HCT116 (cell line): ENCODE results near the gene IL17RA. TPM values are rescaled to one million over a fixed set of nuclear protein-coding genes. Genes with fewer than 3 reads are reported as not detected.
A peak's percentile ranks its signal among the peaks of the same experiment; 100 is the strongest.

Experiments
- ATAC-seq: fragments of 200-7000 bp; cut with Tn5 transposase; 2 replicates; pipeline ENCODE4 v1.9.1; 2020; ENCODE audit warnings: mild to moderate bottlenecking, moderate library complexity
- BruUV-seq: library from RNA; stranded (reverse); fragments of 400-500 nt; replicated peaks from 2 replicates; lab custom pipeline; 2021; lab: Mats Ljungman, UMichigan
- CTCF ChIA-PET: fragments of 300-600 bp; sonication (Branson Sonifier 250); formaldehyde crosslinking; loops from one replicate; lab custom pipeline; 2021; ENCODE audit warnings: antibody characterized with exemption; lab: Charles Lee
- POLR2A ChIA-PET: fragments of 300-600, 350-600 bp; sonication (Branson Sonifier 250); formaldehyde crosslinking; loops from one replicate; lab custom pipeline; 2021; ENCODE audit warnings: antibody characterized with exemption; lab: Charles Lee
- RAD21 ChIA-PET, 2 experiments: fragments of 300-600 bp; sonication (Branson Sonifier 250); formaldehyde crosslinking; loops; one replicate each; lab custom pipeline; 2023; ENCODE audit warnings: low total read pairs in 2 of 2; ENCODE audit not compliant: uncharacterized antibody in 2 of 2, unreplicated experiment in 2 of 2, low non-redundant PET in 1 of 2; lab: Charles Lee
- DNase-seq: peaks from one replicate; pipeline ENCODE4 v3.0.0-alpha.2; 2010; ENCODE audit warnings: low read depth, low spot score
- H2AFZ ChIP-seq: fragments of 200-600 bp; shearing (Covaris generic), sonication (generic); 2 replicates; pipeline ENCODE4 v1.6.1; 2017; ENCODE audit warnings: low read depth, mixed run types, mixed read lengths, antibody characterized with exemption, low read length; ENCODE audit not compliant: poor library complexity, severe bottlenecking
- H3K27ac ChIP-seq: 2 replicates; pipeline ENCODE4 v1.5.1; 2012; ENCODE audit warnings: low read depth, low read length
- H3K27me3 ChIP-seq: fragments of 200-600 bp; sonication (generic); 2 replicates; pipeline ENCODE4 v1.6.1; 2016; ENCODE audit warnings: mixed run types, low read length, mixed read lengths; ENCODE audit not compliant: insufficient read depth
- H3K36me3 ChIP-seq, 2 experiments: fragments of 200-500 bp in 1 of 2; fragments of 200-600 bp in 1 of 2; sonication (Bioruptor generic) in 1 of 2; sonication (generic) in 1 of 2; 2 replicates each; pipeline versions ENCODE4 v1.5.1 to v1.6.1; 2014 to 2016; ENCODE audit warnings: low read length in 2 of 2, inconsistent platforms in 1 of 2, mixed read lengths in 1 of 2, mixed run types in 1 of 2; ENCODE audit not compliant: insufficient read depth in 2 of 2, control insufficient read depth in 1 of 2
- H3K4me1 ChIP-seq, 2 experiments: fragments of 200-600 bp in 1 of 2; sonication (generic) in 1 of 2; 2 replicates each; pipeline versions ENCODE4 v1.5.1 to v1.6.1; 2012 to 2017; ENCODE audit warnings: low read length in 2 of 2, inconsistent platforms in 1 of 2, mild to moderate bottlenecking in 1 of 2, mixed read lengths in 1 of 2, mixed run types in 1 of 2, moderate library complexity in 1 of 2; ENCODE audit not compliant: insufficient read depth in 2 of 2, control insufficient read depth in 1 of 2
- H3K4me2 ChIP-seq: fragments of 200-600 bp; sonication (generic); 2 replicates; pipeline ENCODE4 v1.6.1; 2017; ENCODE audit warnings: mixed run types, low read length, mixed read lengths
- H3K4me3 ChIP-seq, 2 experiments: fragments of 200-600 bp in 1 of 2; sonication (generic) in 1 of 2; replicated peaks in 1 of 2; 2 replicates each; pipeline ENCODE4 v1.5.1; 2011 to 2016; ENCODE audit warnings: low read length in 2 of 2, control low read depth in 1 of 2, low read depth in 1 of 2, mild to moderate bottlenecking in 1 of 2, mixed read lengths in 1 of 2, mixed run types in 1 of 2
- H3K79me2 ChIP-seq: fragments of 200-600 bp; sonication (generic); 2 replicates; pipeline ENCODE4 v1.6.1; 2017; ENCODE audit warnings: mild to moderate bottlenecking, mixed run types, low read length, moderate library complexity, mixed read lengths; ENCODE audit not compliant: insufficient read depth
- H3K9ac ChIP-seq: fragments of 200-600 bp; sonication (generic); 2 replicates; pipeline ENCODE4 v1.6.1; 2016; ENCODE audit warnings: low read length, mixed read lengths
- H3K9me2 ChIP-seq: fragments of 200-600 bp; sonication (generic), shearing (Covaris generic); 2 replicates; pipeline ENCODE4 v1.6.1; 2017; ENCODE audit warnings: mixed run types, mild to moderate bottlenecking, moderate library complexity; ENCODE audit not compliant: insufficient read depth
- H3K9me3 ChIP-seq, 2 experiments: fragments of 200-500 bp in 1 of 2; fragments of 200-600 bp in 1 of 2; sonication (Bioruptor generic) in 1 of 2; sonication (generic) in 1 of 2; 2 replicates each; pipeline ENCODE4 v1.6.1; 2014 to 2017; ENCODE audit warnings: low read length in 2 of 2, mixed read lengths in 2 of 2, inconsistent platforms in 1 of 2, low read depth in 1 of 2, mild to moderate bottlenecking in 1 of 2, mixed run types in 1 of 2, moderate library complexity in 1 of 2; ENCODE audit not compliant: control insufficient read depth in 1 of 2, insufficient read depth in 1 of 2
- H4K20me1 ChIP-seq: fragments of 200-600 bp; sonication (generic), shearing (Covaris generic); 2 replicates; pipeline ENCODE4 v1.6.1; 2017; ENCODE audit warnings: mixed run types, mild to moderate bottlenecking, moderate library complexity; ENCODE audit not compliant: insufficient read depth
- CBX3 ChIP-seq: IDR thresholded peaks from 2 replicates; pipeline ENCODE4 v1.6.1; 2012; ENCODE audit warnings: low read depth
- CEBPB ChIP-seq: IDR thresholded peaks from 2 replicates; pipeline ENCODE4 v1.6.1; 2012; ENCODE audit warnings: low read depth
- FOSL1 ChIP-seq: IDR thresholded peaks from 2 replicates; pipeline ENCODE4 v1.6.1; 2012; ENCODE audit warnings: low read depth
- POLR2A ChIP-seq: IDR thresholded peaks from 2 replicates; pipeline ENCODE4 v1.7.0; 2011; ENCODE audit warnings: borderline replicate concordance; ENCODE audit not compliant: insufficient read depth, insufficient read length; ENCODE audit errors: extremely low read depth
- POLR2AphosphoS5 ChIP-seq: IDR thresholded peaks from 2 replicates; pipeline ENCODE4 v1.6.1; 2011; ENCODE audit warnings: mild to moderate bottlenecking, low read depth, low read length, moderate library complexity
- SIN3A ChIP-seq: IDR thresholded peaks from 2 replicates; pipeline ENCODE4 v1.6.1; 2012; ENCODE audit warnings: low read depth
- SP1 ChIP-seq: IDR thresholded peaks from 2 replicates; pipeline ENCODE4 v1.6.1; 2012; ENCODE audit warnings: low read depth
- TCF7L2 ChIP-seq: IDR thresholded peaks from 2 replicates; pipeline ENCODE4 v1.7.0; 2011; ENCODE audit warnings: borderline replicate concordance, inconsistent platforms; ENCODE audit not compliant: insufficient read depth, insufficient read length; ENCODE audit errors: extremely low read depth
- ZNF274 ChIP-seq: fragments of 200-500 bp; sonication (Bioruptor generic); IDR thresholded peaks from 2 replicates; pipeline ENCODE4 v1.6.1; 2014; ENCODE audit warnings: mild to moderate bottlenecking, low read depth, low read length, inconsistent platforms
- intact Hi-C: fragments of 100-400 bp; cut with micrococcal nuclease; formaldehyde crosslinking; loops from 2 replicates; pipeline ENCODE4 v1.10.0; 2022
- total RNA-seq: library from RNA; stranded (reverse); gene quantifications from one replicate; pipeline ENCODE4 v1.2.1, GENCODE V29; 2021; ENCODE audit not compliant: unreplicated experiment
- TF ChIP-seq, protein P1 (sequence below): IDR thresholded peaks from 2 replicates; pipeline ENCODE4 v1.6.1; 2012

Gene IL17RA
- total RNA-seq, 1 experiment from 2014 or later = 17.3 TPM

DNA sequence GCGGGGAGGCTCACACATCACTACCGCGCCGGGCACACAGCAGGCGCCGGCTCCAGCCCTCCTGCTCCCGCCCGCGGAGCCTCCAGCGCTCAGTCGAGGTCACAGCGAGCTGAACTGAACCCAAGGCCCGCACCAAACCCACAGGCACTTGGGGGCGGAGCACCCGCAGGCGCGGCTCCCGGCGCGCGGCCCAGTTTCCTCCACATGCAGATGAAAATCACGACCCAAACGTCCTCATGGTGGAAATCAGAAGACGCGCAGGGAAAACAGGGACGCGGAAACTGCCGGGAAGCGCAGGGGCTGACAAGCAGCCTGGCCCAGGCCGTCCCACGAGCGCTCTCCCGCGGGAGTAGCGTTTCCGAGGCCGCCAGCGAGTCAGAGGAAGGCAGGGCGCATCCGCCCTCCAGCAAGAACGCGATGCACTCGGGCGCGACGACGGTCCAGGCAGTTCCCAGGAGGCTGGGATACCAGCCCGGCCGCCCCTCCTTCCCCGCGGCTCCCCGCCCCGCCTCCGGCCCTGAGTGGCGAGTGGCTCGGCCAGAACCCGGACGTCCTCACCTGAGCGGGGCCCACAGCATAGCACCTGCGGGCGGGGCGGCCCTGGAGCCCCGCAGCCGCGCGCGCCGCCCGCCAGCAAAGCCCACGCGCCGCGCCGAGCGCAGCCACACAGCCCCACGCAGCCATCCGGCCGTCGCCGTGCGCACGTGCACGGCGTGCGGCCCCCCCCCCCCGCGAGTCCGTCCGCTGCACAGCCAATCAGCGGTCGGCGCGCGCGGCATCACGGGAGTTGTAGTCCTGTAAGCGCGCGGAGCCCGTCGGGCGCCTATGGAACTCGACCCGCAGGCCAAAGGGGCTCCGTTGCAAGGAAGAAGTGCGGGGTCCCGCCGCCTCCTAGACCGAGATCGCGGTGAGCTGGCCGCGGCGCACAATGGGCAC lies 74.0 kb downstream of the IL17RA start, which contains the start of gene HDHD5:
HDHD5 (minus strand) TSS at position 710 of the 936 bp plus-strand sequence; CDS start at position 684, 26 bp downstream.
- ChIA-PET RAD21 (interaction anchor here in 1 of 2 experiments (1.2 kb wide), 1 partner anchor 13 kb away, joined by 3 read pairs; no protein-coding TSS in a partner anchor), POLR2A (interaction anchor here (2.0 kb wide), 1 partner anchor 13 kb away, joined by 8 read pairs; no protein-coding TSS in a partner anchor)
- no TSS peak for BruUV-seq

More for the DNA sequence above, 74.0 kb downstream of the IL17RA start, which contains the start of gene HDHD5:
- peak within 1 kb of the TSS; percentile 93 for H3K9ac ChIP-seq
- ATAC-seq = peak; percentile 84
- H3K27me3 ChIP-seq = no peaks in the 10 kb centered on the region
- no peak; the same call in 1 of the 2 replicates for TF ChIP-seq SIN3A
- peak; percentile 50 for TF ChIP-seq SP1
- no peak for TF ChIP-seq ZNF274
- no peak for TF ChIP-seq FOSL1
- TF ChIP-seq, protein P1, sequence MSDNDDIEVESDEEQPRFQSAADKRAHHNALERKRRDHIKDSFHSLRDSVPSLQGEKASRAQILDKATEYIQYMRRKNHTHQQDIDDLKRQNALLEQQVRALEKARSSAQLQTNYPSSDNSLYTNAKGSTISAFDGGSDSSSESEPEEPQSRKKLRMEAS = peak; percentile 48; the same call in 1 of the 2 replicates
- peak; percentile 20 for TF ChIP-seq POLR2A
- no peak for TF ChIP-seq CEBPB
- peak; percentile 61 for TF ChIP-seq POLR2AphosphoS5
- TF ChIP-seq CBX3 = no peak
- peak; percentile 11 for TF ChIP-seq TCF7L2
- TF ChIP-seq, all 23 proteins: peak for 5
- Histone ChIP-seq H4K20me1 (no peaks in the 10 kb centered on the region), H3K79me2 (peaks cover 51% of the 10 kb centered on the region), H3K36me3 (peaks cover 2 to 8% of the 10 kb centered on the region in 2 experiments; a peak in 1 of 4 replicates), H2AFZ (peak within 1 kb of the TSS; percentile 57), H3K4me3 (peak within 1 kb of the TSS; percentile 71 to 82), H3K4me1 (peaks cover 16 to 27% of the 10 kb centered on the region in 2 experiments), H3K27ac (peak within 1 kb of the TSS; percentile 94), H3K9me2 (no peaks in the 10 kb centered on the region), H3K9me3 (no peaks in the 10 kb centered on the region), H3K4me2 (peak within 1 kb of the TSS; percentile 82)
- intact Hi-C loops = loop anchor here (1.0 to 5.0 kb wide), 2 partner anchors 12 to 343 kb away; no protein-coding TSS in a partner anchor
- CTCF ChIA-PET = interaction anchor here (1.2 to 11.1 kb wide), 2 partner anchors 14 to 342 kb away, joined by 3 to 125 read pairs; no protein-coding TSS in a partner anchor
- DNase-seq = peak; percentile 67
